HG03095 (cell line): Measurements from ENCODE around the gene SH3D19.

Source experiments
- ATAC-seq: cut with Tn5 transposase; IDR thresholded peaks from one replicate; pipeline ENCODE4 v1.9.1; 2021; ENCODE audit warnings: moderate library complexity; ENCODE audit not compliant: unreplicated experiment

Gene SH3D19

DNA sequence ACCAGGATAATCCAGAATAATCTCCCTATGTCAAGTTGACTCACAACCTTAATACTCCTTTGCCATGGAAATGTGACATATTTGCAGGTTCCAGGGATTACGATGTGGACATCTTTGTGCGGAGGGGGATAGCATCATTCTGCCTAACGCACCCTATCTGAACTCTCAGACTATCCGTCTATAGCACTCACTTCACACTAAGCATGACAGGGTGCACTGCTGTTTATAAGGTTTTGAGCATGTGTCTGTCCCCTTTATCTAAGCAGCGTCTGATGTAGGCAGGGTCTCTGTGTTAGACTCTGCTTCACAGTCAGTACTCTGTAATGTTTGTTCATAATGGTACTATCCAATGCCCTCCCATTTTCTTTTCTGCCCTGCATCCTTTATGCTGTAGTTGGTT lies 91.8 kb downstream of the SH3D19 start:
- ATAC-seq: no peak

GRCh38 chr4:151231915-151232595 lies 93.3 kb downstream of the SH3D19 start:
- no peak for ATAC-seq

DNA sequence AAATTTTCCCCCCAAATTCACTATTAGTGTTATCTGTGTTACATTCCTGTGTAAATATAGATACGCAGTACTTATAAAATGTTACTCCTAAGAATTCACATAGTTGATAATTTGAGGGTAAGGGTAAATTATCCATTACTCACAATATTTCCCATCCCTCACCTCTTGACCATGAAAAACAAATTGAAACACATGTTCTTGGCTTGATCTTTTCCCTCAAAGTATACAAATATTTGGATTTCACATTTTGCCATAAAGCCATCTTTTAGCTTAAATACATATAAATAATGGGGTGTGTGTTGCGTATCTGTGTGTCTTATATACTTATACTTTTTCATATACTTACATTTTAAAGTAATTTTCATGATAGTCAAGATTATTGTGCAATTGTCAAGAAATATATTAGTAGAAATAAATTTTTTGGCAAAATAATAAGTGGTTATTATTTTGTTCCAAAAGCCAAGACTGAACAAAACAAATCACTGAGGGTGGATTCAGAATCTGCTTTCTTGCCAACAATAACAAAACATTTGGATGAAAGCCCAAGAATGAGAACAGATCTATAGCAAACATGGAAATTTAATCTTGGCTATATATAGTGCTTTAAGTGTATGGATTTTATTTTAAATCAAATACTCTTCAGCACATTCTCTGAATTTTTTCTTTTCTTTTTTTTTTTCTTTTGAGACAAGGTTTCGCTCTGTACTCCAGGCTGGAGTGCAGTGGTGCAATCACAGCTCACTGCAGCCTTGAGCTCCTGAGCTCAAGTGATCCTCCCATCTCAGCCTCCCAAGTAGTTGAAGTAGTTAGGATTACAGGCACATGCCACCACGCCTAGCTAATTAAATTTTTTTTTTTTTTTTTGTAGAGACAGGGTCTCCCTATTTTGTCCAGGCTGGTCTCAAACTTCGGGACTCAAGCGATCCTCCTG lies 97.0 kb downstream of the SH3D19 start:
- ATAC-seq: no peak

DNA sequence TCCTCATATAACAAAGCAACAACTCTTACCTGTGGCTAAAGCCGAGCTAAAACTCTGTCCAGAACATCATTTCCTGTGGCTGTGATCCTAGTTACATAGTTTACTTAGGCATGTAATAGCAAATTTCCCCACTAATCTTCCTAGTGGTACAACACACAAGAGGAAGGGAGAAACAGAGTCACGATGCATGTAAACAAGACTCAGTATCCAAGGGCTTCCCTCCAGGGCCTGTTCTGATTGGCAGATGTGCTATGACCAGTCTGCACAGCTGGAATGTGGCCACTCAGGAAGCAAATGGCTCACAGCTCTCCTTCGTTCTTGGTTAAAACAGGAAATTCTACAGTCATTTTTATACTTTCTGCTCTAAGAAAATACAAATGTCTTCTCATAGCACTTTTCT lies 97.7 kb downstream of the SH3D19 start:
- no peak for ATAC-seq

DNA sequence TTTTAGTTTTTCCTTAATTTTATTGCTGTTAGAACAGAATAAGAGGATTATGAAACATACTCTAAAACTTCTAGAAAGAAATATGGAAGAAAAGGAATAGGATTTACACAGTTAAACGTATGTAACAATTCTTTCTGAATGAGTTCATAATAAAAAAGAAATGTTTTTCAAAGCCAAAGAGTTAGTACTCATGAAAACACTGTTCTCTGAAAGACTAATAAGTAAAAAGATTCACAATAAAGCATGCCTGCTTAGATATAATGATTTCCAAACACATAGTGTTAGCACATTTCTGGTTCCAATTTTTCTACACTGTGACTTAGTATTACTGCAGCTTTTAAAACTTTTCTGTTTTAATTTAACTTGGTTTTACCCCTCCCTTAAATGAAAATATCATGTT lies 98.2 kb downstream of the SH3D19 start:
- ATAC-seq: no peak

DNA sequence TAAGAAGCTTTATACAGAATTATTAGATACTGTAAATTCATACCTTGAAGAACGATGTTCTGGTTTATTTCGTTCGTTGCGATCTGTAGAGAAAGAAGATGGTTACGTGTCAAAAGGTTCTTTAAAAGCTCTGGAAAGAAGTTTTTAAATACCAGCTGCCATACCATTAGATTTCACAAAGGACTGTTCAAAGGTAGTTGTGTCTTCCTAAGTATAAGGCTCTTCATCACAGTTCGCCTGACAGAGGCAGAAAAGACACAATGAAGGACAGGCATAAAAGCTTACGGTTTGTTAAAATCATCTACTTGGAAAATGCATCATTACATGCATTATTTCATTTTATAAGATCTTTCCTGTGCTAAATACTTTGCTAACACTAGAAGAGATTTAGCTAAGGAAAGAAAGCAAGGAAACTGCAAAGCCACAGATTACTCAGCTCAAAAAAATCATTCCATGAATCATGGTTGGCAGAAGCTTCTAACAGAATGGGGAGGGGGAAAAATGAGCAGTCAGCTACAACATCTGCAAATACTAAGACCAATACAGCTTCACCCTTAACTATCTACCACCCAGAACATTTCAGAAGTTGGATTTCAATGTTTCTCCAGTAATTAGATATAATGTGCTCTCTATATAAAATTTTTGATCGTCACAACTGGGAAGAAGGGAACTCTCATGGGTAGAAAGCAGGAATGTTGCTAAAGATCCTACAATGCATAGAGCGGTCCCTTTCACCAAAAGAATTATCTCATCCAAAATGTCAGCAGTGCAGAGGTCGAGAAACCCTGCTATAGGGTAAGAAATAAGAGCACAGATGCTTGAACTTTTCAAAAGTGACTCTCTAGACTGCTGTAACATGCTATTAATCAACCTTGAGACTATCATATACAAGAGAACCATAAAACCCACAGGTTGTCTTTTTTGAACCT lies 99.1 kb downstream of the SH3D19 start:
- ATAC-seq: no peak

GRCh38 chr4:151223465-151223864 lies 101.9 kb downstream of the SH3D19 start:
- ATAC-seq: no peak

GRCh38 chr4:151219948-151220347 lies 105.5 kb downstream of the SH3D19 start:
- no peak for ATAC-seq

DNA sequence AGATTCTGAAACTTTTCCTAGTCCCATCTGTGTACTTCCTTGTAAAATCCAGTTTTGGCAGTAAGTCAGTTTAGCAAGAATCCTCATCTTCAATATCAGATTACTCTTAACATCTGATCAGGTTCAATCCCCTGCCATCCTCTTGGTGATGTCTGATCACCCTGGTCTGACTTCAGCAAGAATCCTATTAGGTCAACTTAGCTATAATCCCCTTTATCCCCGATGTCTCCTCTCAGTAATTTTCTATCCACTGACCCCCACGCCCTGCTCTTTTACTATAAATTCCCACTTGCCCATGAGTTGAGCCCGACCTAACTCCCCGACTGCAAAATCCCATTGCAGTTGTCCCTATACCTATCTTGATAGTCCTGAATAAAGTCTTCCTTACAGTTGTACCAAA lies 106.3 kb downstream of the SH3D19 start:
- no peak for ATAC-seq

GRCh38 chr4:151218343-151218742 lies 107.1 kb downstream of the SH3D19 start:
- ATAC-seq: no peak

GRCh38 chr4:151217326-151217725 lies 108.1 kb downstream of the SH3D19 start:
- ATAC-seq: no peak

- ATAC-seq: no peak
These were observed 110.1 kb downstream of the SH3D19 start for GRCh38 chr4:151215295-151215694.

DNA sequence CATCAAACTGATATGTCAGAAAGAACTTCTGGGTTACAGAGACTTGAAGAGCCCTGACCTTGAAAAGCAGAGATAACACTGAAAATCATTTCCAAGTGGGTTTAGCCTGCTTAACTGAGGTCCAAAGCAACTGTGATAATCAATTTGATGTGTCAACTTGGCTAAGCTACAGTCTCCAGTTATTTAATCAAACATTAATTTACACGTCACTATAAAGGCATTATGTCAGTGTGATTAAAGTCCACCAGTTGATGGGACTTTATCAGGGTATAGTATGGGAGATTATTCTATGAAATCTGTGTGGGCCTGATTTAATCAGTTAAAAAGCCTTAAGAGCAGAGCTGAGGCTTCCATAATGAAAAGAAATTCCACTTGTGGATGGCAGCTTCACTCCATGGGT lies 117.5 kb downstream of the SH3D19 start:
- ATAC-seq: no peak

- ATAC-seq: no peak
These were observed 118.2 kb downstream of the SH3D19 start for GRCh38 chr4:151207186-151207585.

GRCh38 chr4:151206241-151207005 lies 119.0 kb downstream of the SH3D19 start:
- ATAC-seq: no peak

- ATAC-seq: no peak
These were observed 119.7 kb downstream of the SH3D19 start for GRCh38 chr4:151205722-151206121.

DNA sequence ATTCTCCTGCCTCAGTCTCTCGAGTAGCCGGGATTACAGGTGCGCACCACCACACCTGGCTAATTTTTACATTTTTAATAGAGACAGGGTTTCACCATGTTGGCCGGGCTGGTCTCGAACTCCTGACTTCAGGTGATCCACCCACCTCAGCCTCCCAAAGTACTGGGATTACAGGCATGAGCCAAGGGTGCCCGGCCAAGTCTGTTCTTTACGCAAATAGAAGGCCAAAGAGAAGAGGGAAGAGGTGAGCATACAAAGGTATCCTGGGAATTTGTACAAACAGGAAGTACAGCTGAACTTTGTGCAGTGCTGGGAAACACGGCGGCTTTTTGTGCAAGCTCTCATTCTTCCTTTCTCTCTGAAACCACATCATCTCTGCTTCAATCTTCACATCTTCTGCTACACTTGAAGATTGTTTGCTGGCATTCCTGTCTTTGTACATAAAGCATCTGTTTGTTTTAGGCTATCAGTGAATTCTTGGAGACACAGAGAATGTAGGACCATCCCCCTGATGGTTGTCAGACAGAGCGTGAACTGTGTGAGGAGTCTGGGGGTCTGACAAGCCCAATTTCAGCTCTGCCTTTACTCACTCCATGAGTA lies 120.4 kb downstream of the SH3D19 start:
- ATAC-seq: no peak

GRCh38 chr4:151202851-151203455 lies 122.5 kb downstream of the SH3D19 start:
- ATAC-seq: no peak

GRCh38 chr4:151202381-151202780 lies 123.0 kb downstream of the SH3D19 start:
- ATAC-seq: no peak
